ENCODE results near the gene RNF182.

- TF ChIP-seq CTCF (IDR thresholded peaks at IDR 0.05) (no peak), POLR2A (IDR thresholded peaks at IDR 0.05; ENCODE audit: low read depth) (no peak)
Measured at GRCh38 chr6:13979284-13980171, 54.8 kb downstream of the RNF182 start.

All from esophagus muscularis mucosa (tissue), 3 donors.